Liver (tissue), 9 donors: ENCODE measurements around the gene RPL29. TPM values are rescaled to one million over a fixed set of nuclear protein-coding genes. Genes with fewer than 3 reads are reported as not detected.

ENCODE experiments used
- DNase-seq: peaks from one replicate; pipeline ENCODE4 v3.0.0-alpha.2; 2017; ENCODE audit warnings: low spot score
- H3K27ac ChIP-seq, 2 donors: one replicate each; pipeline ENCODE4 v1.7.0; 2013; ENCODE audit warnings: inconsistent platforms in 2 of 2, low read length in 2 of 2, control low read depth in 1 of 2, low read depth in 1 of 2, mild to moderate bottlenecking in 1 of 2
- H3K27me3 ChIP-seq, 4 donors: one replicate each; pipeline versions ENCODE4 v1.6.1 to v1.7.0; 2013; ENCODE audit warnings: low read length in 3 of 4, inconsistent platforms in 1 of 4, mild to moderate bottlenecking in 1 of 4, moderate library complexity in 1 of 4; ENCODE audit not compliant: control insufficient read depth in 4 of 4, insufficient read depth in 4 of 4
- H3K36me3 ChIP-seq, 4 donors: one replicate each; pipeline versions ENCODE4 v1.6.1 to v1.7.0; 2013; ENCODE audit warnings: low read length in 3 of 4, mild to moderate bottlenecking in 3 of 4, low read depth in 1 of 4, moderate library complexity in 1 of 4; ENCODE audit not compliant: control insufficient read depth in 4 of 4, insufficient read depth in 3 of 4
- H3K4me1 ChIP-seq, 4 donors: one replicate each; pipeline versions ENCODE4 v1.6.1 to v1.7.0; 2013; ENCODE audit warnings: low read length in 3 of 4, mild to moderate bottlenecking in 3 of 4, moderate library complexity in 1 of 4; ENCODE audit not compliant: control insufficient read depth in 4 of 4, insufficient read depth in 4 of 4
- H3K4me3 ChIP-seq, 3 donors: one replicate each; pipeline versions ENCODE4 v1.6.1 to v1.7.0; 2013; ENCODE audit warnings: low read length in 3 of 3, control low read depth in 1 of 3, low read depth in 1 of 3, mild to moderate bottlenecking in 1 of 3
- H3K9ac ChIP-seq, 2 donors: one replicate each; pipeline ENCODE4 v1.7.0; 2013; ENCODE audit warnings: low read length in 2 of 2, mild to moderate bottlenecking in 2 of 2, moderate library complexity in 2 of 2, control low read depth in 1 of 2, low read depth in 1 of 2
- H3K9me3 ChIP-seq, 4 donors: one replicate each; pipeline versions ENCODE4 v1.6.1 to v1.7.0; 2013; ENCODE audit warnings: low read length in 3 of 4; ENCODE audit not compliant: control insufficient read depth in 4 of 4
- ATF3 ChIP-seq: IDR thresholded peaks from 2 replicates; pipeline ENCODE4 v1.6.1; 2016; ENCODE audit warnings: antibody characterized with exemption
- FOXA1 ChIP-seq: IDR thresholded peaks from 2 replicates; pipeline ENCODE4 v1.6.1; 2016; ENCODE audit warnings: antibody characterized with exemption
- GABPA ChIP-seq, 2 donors: IDR thresholded peaks in 1 of 2; conservative IDR thresholded peaks in 1 of 2; 2 replicates each; pipeline ENCODE4 v1.6.1; 2016; ENCODE audit warnings: antibody characterized with exemption in 2 of 2, mild to moderate bottlenecking in 1 of 2, moderate library complexity in 1 of 2
- HNF4A ChIP-seq, 2 donors: conservative IDR thresholded peaks; 2 replicates each; pipeline ENCODE4 v1.6.1; 2016; ENCODE audit warnings: antibody characterized with exemption in 2 of 2, mild to moderate bottlenecking in 2 of 2
- MAX ChIP-seq: IDR thresholded peaks from 2 replicates; pipeline ENCODE4 v1.6.1; 2016; ENCODE audit warnings: antibody characterized with exemption
- NR2F2 ChIP-seq: IDR thresholded peaks from 2 replicates; pipeline ENCODE4 v1.6.1; 2016; ENCODE audit warnings: antibody characterized with exemption
- RAD21 ChIP-seq, 2 donors: IDR thresholded peaks; 2 replicates each; pipeline ENCODE4 v1.6.1; 2016; ENCODE audit warnings: antibody characterized with exemption in 2 of 2, mild to moderate bottlenecking in 2 of 2
- REST ChIP-seq: IDR thresholded peaks from 2 replicates; pipeline ENCODE4 v1.6.1; 2016; ENCODE audit warnings: antibody characterized with exemption, mild to moderate bottlenecking
- RXRA ChIP-seq, 2 donors: IDR thresholded peaks; 2 replicates each; pipeline ENCODE4 v1.6.1; 2017 to 2018; ENCODE audit warnings: antibody characterized with exemption in 2 of 2, mild to moderate bottlenecking in 1 of 2
- SP1 ChIP-seq: IDR thresholded peaks from 2 replicates; pipeline ENCODE4 v1.6.1; 2018; ENCODE audit warnings: antibody characterized with exemption, mild to moderate bottlenecking
- TAF1 ChIP-seq: conservative IDR thresholded peaks from 2 replicates; pipeline ENCODE4 v1.6.1; 2016; ENCODE audit warnings: antibody characterized with exemption, mild to moderate bottlenecking
- YY1 ChIP-seq: IDR thresholded peaks from 2 replicates; pipeline ENCODE4 v1.6.1; 2016; ENCODE audit warnings: antibody characterized with exemption, mild to moderate bottlenecking
- ZBTB33 ChIP-seq: IDR thresholded peaks from 2 replicates; pipeline ENCODE4 v1.6.1; 2016; ENCODE audit warnings: antibody characterized with exemption
- WGBS: extraction: QIAGEN DNeasy Blood & Tissue Kit; methylation state at CpG from one replicate; pipeline ENCODE4 v1.1.7; 2013; 5-methylcytosine and 5-hydroxymethylcytosine counted together
- polyA plus RNA-seq, 2 donors: library from polyadenylated mRNA; stranded (reverse) in 1 of 2; unstranded in 1 of 2; fragments of 200-250 nt in 1 of 2; fragments of >200 nt in 1 of 2; fragmentation: Nextera tagmentation in 1 of 2; extraction: Ambion mirVana in 1 of 2; gene quantifications; one replicate each; pipeline versions ENCODE4 v1.2.1 to v1.2.3, GENCODE V29; 2013 to 2015
- total RNA-seq, 2 donors: library from RNA; depleted of rRNA; stranded (reverse); fragments of >200 nt; gene quantifications; one replicate each; pipeline ENCODE4 v1.2.3, GENCODE V29; 2014
- donor health status: healthy.
- donor health status: healthy.
- donor health status: healthy.
- donor health status: healthy.
- donor health status: healthy.

Gene RPL29
- total and polyA plus RNA-seq, 4 donors, result 292 to 789 (median 388) TPM

- Histone ChIP-seq H3K27ac (no peak overlapping the region), H3K4me3 (no peak overlapping the region), H3K27me3 (no peaks in the 10 kb centered on the region), H3K4me1 (peaks cover 4 to 22% (median 14%) of the 10 kb centered on the region in 4 donors), H3K36me3 (peaks cover 0 to 11% (median 5%) of the 10 kb centered on the region in 4 donors), H3K9ac (no peak overlapping the region), H3K9me3 (no peaks in the 10 kb centered on the region)
- DNase-seq, result no peak
- TF ChIP-seq NR2F2 (no peak), RXRA (IDR thresholded peaks at IDR 0.05) (no peak), GABPA (IDR thresholded peaks at IDR 0.05 in 1 of 2, conservative IDR thresholded peaks at IDR 0.05 in 1 of 2) (no peak), YY1 (no peak), RAD21 (IDR thresholded peaks at IDR 0.05) (no peak), ATF3 (no peak), ZBTB33 (no peak), REST (no peak)
- WGBS, result 76% methylated on average over 3 of the region's 3 CpGs
These were observed 42.2 kb downstream of the RPL29 start for GRCh38 chr3:51953445-51953844.

GRCh38 chr3:51950899-51951298, 44.8 kb downstream of the RPL29 start:
- DNase-seq, result no peak
- no peak overlapping the region for H3K27ac ChIP-seq
- H3K9me3 ChIP-seq, result no peaks in the 10 kb centered on the region
- H3K9ac ChIP-seq, result no peak overlapping the region
- no peaks in the 10 kb centered on the region for H3K27me3 ChIP-seq
- H3K36me3 ChIP-seq, result peaks cover 0 to 21% (median 13%) of the 10 kb centered on the region in 4 donors
- no peak for TF ChIP-seq TAF1
- no peak for TF ChIP-seq RAD21 (IDR thresholded peaks at IDR 0.05)
- no peak for TF ChIP-seq GABPA (IDR thresholded peaks at IDR 0.05 in 1 of 2, conservative IDR thresholded peaks at IDR 0.05 in 1 of 2)
- no peak for TF ChIP-seq SP1
- no peak for TF ChIP-seq MAX
- TF ChIP-seq FOXA1, result no peak
- no peak for TF ChIP-seq HNF4A (conservative IDR thresholded peaks at IDR 0.05)
- no peak overlapping the region for H3K4me3 ChIP-seq
- peaks cover 0 to 9% (median 7%) of the 10 kb centered on the region in 4 donors for H3K4me1 ChIP-seq
- 90% methylated on average over 2 of the region's 2 CpGs for WGBS
